ENCODE measurements around the gene POLR3B. TPM values are rescaled to one million over a fixed set of nuclear protein-coding genes. Genes with fewer than 3 reads are reported as not detected.

The POLR3B gene
- total RNA-seq, 4 donors from 2014 or later = 10.7 to 16.2 (median 12.0) TPM

DNA sequence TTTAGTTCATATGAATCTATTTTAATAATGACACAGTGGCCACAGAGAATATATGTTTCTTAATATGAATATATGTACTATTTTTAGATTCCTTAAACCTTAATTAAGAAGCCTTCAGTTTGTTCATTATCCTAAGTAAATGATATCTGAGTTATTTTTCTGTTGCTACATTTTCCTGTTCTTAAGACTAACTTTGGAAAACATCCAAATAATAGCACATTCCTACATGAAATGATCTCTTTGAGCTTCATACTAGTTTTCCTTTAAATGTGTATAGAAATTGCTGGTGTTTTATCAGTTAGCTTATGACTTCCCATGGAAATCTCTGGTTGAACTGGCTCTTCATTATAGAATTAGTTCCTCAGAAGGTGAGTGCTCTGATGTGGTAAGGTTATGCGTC, 72.1 kb downstream of the POLR3B start:
- Histone ChIP-seq H3K9me3 (no peaks in the 10 kb centered on the region), H3K27ac (no peak overlapping the region), H3K27me3 (no peaks in the 10 kb centered on the region), H3K4me3 (no peak overlapping the region), H3K36me3 (peaks cover 0 to 66% (median 0%) of the 10 kb centered on the region in 3 donors), H3K4me1 (peaks cover 0 to 5% (median 0%) of the 10 kb centered on the region in 3 donors)
- 95 to 100% methylated on average over 1 of the region's 1 CpG for WGBS, 2 donors
- intact Hi-C loops (cut with DNase I) = no loop called here
- no peak for TF ChIP-seq POLR2A (IDR thresholded peaks at IDR 0.05)
- TF ChIP-seq, protein P1, sequence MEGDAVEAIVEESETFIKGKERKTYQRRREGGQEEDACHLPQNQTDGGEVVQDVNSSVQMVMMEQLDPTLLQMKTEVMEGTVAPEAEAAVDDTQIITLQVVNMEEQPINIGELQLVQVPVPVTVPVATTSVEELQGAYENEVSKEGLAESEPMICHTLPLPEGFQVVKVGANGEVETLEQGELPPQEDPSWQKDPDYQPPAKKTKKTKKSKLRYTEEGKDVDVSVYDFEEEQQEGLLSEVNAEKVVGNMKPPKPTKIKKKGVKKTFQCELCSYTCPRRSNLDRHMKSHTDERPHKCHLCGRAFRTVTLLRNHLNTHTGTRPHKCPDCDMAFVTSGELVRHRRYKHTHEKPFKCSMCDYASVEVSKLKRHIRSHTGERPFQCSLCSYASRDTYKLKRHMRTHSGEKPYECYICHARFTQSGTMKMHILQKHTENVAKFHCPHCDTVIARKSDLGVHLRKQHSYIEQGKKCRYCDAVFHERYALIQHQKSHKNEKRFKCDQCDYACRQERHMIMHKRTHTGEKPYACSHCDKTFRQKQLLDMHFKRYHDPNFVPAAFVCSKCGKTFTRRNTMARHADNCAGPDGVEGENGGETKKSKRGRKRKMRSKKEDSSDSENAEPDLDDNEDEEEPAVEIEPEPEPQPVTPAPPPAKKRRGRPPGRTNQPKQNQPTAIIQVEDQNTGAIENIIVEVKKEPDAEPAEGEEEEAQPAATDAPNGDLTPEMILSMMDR (IDR thresholded peaks at IDR 0.05) = no peak
- DNase-seq = no peak

DNA sequence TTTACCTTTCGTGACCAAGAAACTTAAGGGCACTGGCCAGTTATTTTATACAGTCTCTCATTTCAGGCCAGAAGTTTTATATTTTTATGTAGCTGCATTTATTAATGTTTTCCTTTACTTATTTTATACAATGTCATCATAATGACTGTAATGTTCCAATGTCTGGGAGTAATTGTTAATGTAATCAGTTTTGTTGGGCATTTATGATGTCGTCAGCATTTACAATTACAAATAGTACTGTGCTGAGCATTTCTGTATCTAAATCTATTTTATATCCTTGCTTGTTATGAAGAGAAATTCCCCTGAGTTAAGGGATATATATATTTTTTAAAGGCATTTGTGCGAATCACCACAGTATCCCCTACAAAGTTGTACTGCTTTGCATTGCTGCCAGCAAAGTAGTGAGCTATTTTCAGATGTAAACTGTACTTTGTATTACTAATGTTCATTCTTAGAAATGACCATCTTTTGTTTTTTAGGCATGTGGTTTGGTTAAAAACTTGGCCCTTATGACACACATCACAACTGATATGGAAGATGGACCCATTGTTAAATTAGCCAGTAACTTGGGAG, 74.4 kb downstream of the POLR3B start:
- Histone ChIP-seq H3K4me3 (no peak overlapping the region), H3K27me3 (no peaks in the 10 kb centered on the region), H3K27ac (no peak overlapping the region), H3K4me1 (peaks cover 0 to 5% (median 0%) of the 10 kb centered on the region in 3 donors), H3K9me3 (no peaks in the 10 kb centered on the region), H3K36me3 (peaks cover 0 to 89% (median 0%) of the 10 kb centered on the region in 3 donors)
- TF ChIP-seq, protein P1 (IDR thresholded peaks at IDR 0.05) = no peak
- no peak for TF ChIP-seq POLR2A (IDR thresholded peaks at IDR 0.05)
- intact Hi-C loops (cut with DNase I) = no loop called here
- DNase-seq = no peak
- 94 to 95% methylated on average over 3 of the region's 3 CpGs for WGBS, 2 donors

DNA sequence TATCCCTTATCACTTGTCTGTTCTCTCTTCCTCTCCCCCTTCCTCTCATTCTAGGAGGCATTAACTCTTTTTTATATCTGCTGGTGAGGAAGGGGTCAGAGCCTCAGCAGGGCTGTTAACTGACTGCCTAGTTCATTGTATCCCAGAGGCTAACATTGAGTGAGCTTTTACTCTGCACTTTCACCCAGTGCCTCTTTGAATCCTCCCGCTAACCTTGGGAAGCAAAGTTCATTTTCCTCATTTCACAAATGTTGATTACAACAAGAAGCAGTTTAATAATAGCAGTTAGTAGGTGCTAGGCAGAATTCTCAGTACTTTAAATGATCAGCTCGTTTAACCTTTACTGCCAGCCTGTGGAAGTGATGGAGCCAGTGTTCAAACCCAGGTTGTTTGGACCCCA, 75.5 kb downstream of the POLR3B start:
- 90 to 94% methylated on average over 2 of the region's 2 CpGs for WGBS, 2 donors
- no peak for DNase-seq
- Histone ChIP-seq H3K4me3 (no peak overlapping the region), H3K9me3 (no peaks in the 10 kb centered on the region), H3K36me3 (peaks cover 0 to 90% (median 0%) of the 10 kb centered on the region in 3 donors), H3K4me1 (peaks cover 0 to 5% (median 0%) of the 10 kb centered on the region in 3 donors), H3K27me3 (no peaks in the 10 kb centered on the region), H3K27ac (no peak overlapping the region)
- intact Hi-C loops (cut with DNase I) = no loop called here
- TF ChIP-seq POLR2A (IDR thresholded peaks at IDR 0.05) = no peak
- TF ChIP-seq, protein P1 (IDR thresholded peaks at IDR 0.05) = no peak

DNA sequence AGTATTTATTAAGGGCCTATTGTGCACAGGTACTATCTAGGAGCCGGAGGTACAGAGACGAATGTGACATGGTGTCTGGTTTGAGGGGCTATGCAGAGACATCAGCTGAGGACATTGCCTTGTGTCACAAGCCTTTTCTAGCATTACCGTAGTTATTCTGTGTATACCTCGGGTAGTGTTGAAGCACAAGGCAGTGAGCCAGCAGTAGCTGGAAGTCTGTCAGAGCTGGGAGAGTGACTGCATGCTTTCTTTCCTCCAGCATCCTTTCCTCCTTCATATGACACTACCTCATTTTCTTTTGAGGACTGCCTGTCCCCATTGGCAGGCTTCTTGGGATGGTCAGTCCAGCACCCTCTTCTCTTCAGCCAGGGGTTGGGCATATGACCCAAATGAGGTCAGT, 77.0 kb downstream of the POLR3B start:
- no peak for DNase-seq
- 92 to 94% methylated on average over 4 of the region's 4 CpGs for WGBS, 2 donors
- H3K27me3 ChIP-seq = no peaks in the 10 kb centered on the region
- no peak overlapping the region for H3K27ac ChIP-seq
- TF ChIP-seq, protein P1 (IDR thresholded peaks at IDR 0.05) = no peak
- intact Hi-C loops (cut with DNase I) = no loop called here
- H3K4me1 ChIP-seq = no peaks in the 10 kb centered on the region
- peaks cover 0 to 94% (median 0%) of the 10 kb centered on the region in 3 donors for H3K36me3 ChIP-seq
- no peaks in the 10 kb centered on the region for H3K9me3 ChIP-seq
- no peak overlapping the region for H3K4me3 ChIP-seq

DNA sequence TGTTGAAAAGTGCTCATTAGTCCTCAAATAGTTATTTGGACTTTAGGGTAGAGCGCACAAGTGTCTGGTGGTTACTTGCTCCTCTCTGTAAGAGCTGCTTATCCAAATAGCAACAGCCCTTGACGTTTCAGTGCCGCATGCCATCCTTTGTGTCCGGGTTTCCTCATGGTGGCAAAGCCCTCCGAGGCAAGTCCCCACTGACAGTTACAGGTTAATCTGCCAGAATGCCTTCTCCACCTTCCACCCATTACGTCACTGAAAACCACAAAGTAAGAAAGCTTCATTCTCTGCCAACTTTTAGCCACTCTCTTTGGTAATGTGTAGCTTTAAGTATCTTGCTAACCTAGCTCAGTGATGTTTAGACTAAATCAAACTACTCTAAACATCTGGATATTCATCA, 78.6 kb downstream of the POLR3B start:
- H3K27ac ChIP-seq = no peak overlapping the region
- DNase-seq = no peak
- TF ChIP-seq, protein P1 (IDR thresholded peaks at IDR 0.05) = no peak
- TF ChIP-seq POLR2A (IDR thresholded peaks at IDR 0.05) = no peak
- H3K9me3 ChIP-seq = no peaks in the 10 kb centered on the region
- intact Hi-C loops (cut with DNase I) = no loop called here
- H3K4me3 ChIP-seq = no peak overlapping the region
- H3K36me3 ChIP-seq = peaks cover 0 to 97% (median 0%) of the 10 kb centered on the region in 3 donors
- no peaks in the 10 kb centered on the region for H3K4me1 ChIP-seq
- H3K27me3 ChIP-seq = no peaks in the 10 kb centered on the region
- WGBS, 2 donors = 78 to 88% methylated on average over 6 of the region's 6 CpGs

Measured in esophagus squamous epithelium (tissue), 5 donors.